HEK293T (cell line): ENCODE data around the gene SLC35F3.

Source experiments
- CTCF ChIA-PET: fragments of 350-600 bp; formaldehyde crosslinking; extraction: SDS; loops from one replicate; lab custom pipeline; 2021; ENCODE audit warnings: antibody characterized with exemption, inconsistent platforms; lab: Yijun Ruan, JAX
- POLR2A ChIA-PET: fragments of 350-600 bp; formaldehyde crosslinking; extraction: SDS; loops from one replicate; lab custom pipeline; 2020; ENCODE audit warnings: antibody characterized with exemption, inconsistent platforms; lab: Yijun Ruan, JAX
- DNase-seq: peaks from one replicate; pipeline ENCODE4 v3.0.0; 2012; ENCODE audit warnings: mixed read lengths; ENCODE audit errors: extremely low spot score
- ARNT ChIP-seq: fragments of 450-650 bp; IDR thresholded peaks from 2 replicates; pipeline ENCODE4 v1.6.1; 2017; ENCODE audit warnings: mild to moderate bottlenecking
- BHLHE40 ChIP-seq: fragments of 450-650 bp; IDR thresholded peaks from 2 replicates; pipeline ENCODE4 v1.6.1; 2016; ENCODE audit warnings: mild to moderate bottlenecking, moderate library complexity, borderline replicate concordance
- CTBP1 ChIP-seq: fragments of 450-650 bp; IDR thresholded peaks from 2 replicates; pipeline ENCODE4 v1.6.1; 2016; ENCODE audit warnings: borderline replicate concordance
- ELF4 ChIP-seq: fragments of 450-650 bp; IDR thresholded peaks from 2 replicates; pipeline ENCODE4 v1.6.1; 2017; ENCODE audit warnings: antibody characterized with exemption
- FOXA1 ChIP-seq: fragments of 450-650 bp; IDR thresholded peaks from 2 replicates; pipeline ENCODE4 v1.6.1; 2016; ENCODE audit warnings: mild to moderate bottlenecking
- FOXK2 ChIP-seq: fragments of 450-650 bp; IDR thresholded peaks from 2 replicates; pipeline ENCODE4 v1.6.1; 2016; ENCODE audit warnings: mild to moderate bottlenecking
- FOXM1 ChIP-seq: fragments of 450-650 bp; IDR thresholded peaks from 2 replicates; pipeline ENCODE4 v1.6.1; 2017; ENCODE audit warnings: mild to moderate bottlenecking, borderline replicate concordance
- HDGF ChIP-seq: fragments of 450-650 bp; IDR thresholded peaks from 2 replicates; pipeline ENCODE4 v1.6.1; 2017; ENCODE audit warnings: antibody characterized with exemption, borderline replicate concordance
- L3MBTL2 ChIP-seq: fragments of 450-650 bp; conservative IDR thresholded peaks from 2 replicates; pipeline ENCODE4 v1.6.1; 2016; ENCODE audit warnings: mild to moderate bottlenecking
- LEF1 ChIP-seq: fragments of 450-650 bp; IDR thresholded peaks from 2 replicates; pipeline ENCODE4 v1.6.1; 2017; ENCODE audit warnings: mild to moderate bottlenecking, borderline replicate concordance
- NFRKB ChIP-seq: fragments of 450-650 bp; IDR thresholded peaks from 2 replicates; pipeline ENCODE4 v1.6.1; 2016; ENCODE audit warnings: mild to moderate bottlenecking, moderate library complexity
- SP1 ChIP-seq: fragments of 450-650 bp; IDR thresholded peaks from 2 replicates; pipeline ENCODE4 v1.6.1; 2017
- SUZ12 ChIP-seq: fragments of 450-650 bp; IDR thresholded peaks from 2 replicates; pipeline ENCODE4 v1.6.1; 2016; ENCODE audit warnings: mild to moderate bottlenecking
- TARDBP ChIP-seq: fragments of 450-650 bp; IDR thresholded peaks from 2 replicates; pipeline ENCODE4 v1.6.1; 2016
- ZNF384 ChIP-seq: fragments of 450-650 bp; IDR thresholded peaks from 2 replicates; pipeline ENCODE4 v1.6.1; 2016
- TF ChIP-seq, protein P1 (sequence below): fragments of 450-650 bp; IDR thresholded peaks from 2 replicates; pipeline ENCODE4 v1.6.1; 2016

The SLC35F3 gene

DNA sequence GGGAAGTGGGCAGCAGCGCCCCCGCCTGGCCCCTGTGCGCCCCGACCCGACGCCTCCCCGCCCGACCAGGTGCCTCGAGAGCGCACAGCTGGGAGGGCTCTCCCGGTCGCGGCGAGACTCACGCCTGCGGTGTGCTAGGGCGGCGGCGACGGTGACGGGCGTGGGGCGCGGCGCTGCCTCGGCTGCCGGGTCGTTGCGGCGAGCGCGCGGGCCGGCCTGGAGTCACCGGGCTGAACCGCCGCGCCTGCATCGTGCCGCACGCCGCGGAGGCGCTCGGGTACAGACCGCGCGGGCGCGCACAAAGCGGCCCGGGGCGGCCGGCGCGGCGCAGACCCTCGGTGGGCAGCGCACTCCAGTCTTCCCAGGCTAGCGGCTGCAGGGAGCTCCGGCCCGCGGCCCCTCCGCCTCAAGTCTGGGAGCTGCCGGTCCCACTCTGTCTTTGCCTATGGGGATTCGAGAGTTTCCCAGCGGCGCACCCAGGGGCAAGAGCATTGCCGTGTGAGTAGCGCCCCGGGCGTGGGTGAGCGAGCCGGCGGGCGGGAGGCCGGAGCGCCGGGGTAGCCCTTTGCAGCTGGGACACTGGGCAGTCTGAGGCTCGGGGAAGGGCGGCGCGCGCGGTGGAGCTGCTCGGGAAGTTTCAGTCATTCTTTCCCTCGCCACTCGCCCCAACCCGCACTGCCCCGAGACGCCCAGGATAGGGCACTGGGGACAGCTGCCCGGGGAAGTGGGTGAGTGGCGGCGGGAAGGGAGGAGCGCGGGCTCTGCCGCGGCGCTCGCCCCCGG, at the start of gene SLC35F3:
SLC35F3 (plus strand) TSS at position 44 of the 783 bp plus-strand sequence.
- DNase-seq: peak; percentile 90
- no peak for TF ChIP-seq BHLHE40
- no peak for TF ChIP-seq ZNF384
- peak; percentile 53; the same call in 1 of the 2 replicates for TF ChIP-seq FOXM1
- TF ChIP-seq ARNT: peak; percentile 38; the same call in 1 of the 2 replicates
- TF ChIP-seq HDGF: no peak
- TF ChIP-seq TARDBP: no peak
- no peak for TF ChIP-seq NFRKB
- no peak for TF ChIP-seq CTBP1
- 0 out of 2 replicates have a peak, but pooled peaks have one; percentile 47 for TF ChIP-seq LEF1
- TF ChIP-seq FOXK2: no peak
- POLR2A ChIA-PET: no interaction called here
- CTCF ChIA-PET: interaction anchor here (0.6 to 1.5 kb wide), 7 partner anchors 9 to 1895 kb away, joined by 3 to 6 read pairs (median 4); no protein-coding TSS in a partner anchor

DNA sequence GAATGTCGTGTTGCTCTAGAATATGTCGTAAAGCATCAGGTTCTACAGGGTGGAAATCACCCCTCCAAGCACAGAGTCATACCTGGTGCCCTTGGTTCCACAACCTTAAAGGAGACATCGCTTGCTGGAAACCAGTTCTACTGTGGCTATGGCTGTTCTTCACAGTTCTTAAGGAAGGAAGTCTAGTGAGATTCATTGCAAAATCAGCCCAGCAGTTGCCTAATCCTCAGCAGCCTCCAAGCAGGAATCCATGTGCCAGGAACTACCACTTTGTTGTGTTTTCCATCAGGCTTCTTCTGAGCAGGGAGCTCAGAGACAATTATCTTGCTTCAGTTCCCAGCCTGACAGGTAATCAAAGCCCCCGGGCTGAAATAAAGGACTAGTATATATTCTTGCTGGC, 45.0 kb upstream of the SLC35F3 start:
- ChIA-PET POLR2A (no interaction called here), CTCF (no interaction called here)
- TF ChIP-seq, protein P1, sequence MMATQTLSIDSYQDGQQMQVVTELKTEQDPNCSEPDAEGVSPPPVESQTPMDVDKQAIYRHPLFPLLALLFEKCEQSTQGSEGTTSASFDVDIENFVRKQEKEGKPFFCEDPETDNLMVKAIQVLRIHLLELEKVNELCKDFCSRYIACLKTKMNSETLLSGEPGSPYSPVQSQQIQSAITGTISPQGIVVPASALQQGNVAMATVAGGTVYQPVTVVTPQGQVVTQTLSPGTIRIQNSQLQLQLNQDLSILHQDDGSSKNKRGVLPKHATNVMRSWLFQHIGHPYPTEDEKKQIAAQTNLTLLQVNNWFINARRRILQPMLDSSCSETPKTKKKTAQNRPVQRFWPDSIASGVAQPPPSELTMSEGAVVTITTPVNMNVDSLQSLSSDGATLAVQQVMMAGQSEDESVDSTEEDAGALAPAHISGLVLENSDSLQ: no peak
- TF ChIP-seq LEF1: no peak
- DNase-seq: no peak

DNA sequence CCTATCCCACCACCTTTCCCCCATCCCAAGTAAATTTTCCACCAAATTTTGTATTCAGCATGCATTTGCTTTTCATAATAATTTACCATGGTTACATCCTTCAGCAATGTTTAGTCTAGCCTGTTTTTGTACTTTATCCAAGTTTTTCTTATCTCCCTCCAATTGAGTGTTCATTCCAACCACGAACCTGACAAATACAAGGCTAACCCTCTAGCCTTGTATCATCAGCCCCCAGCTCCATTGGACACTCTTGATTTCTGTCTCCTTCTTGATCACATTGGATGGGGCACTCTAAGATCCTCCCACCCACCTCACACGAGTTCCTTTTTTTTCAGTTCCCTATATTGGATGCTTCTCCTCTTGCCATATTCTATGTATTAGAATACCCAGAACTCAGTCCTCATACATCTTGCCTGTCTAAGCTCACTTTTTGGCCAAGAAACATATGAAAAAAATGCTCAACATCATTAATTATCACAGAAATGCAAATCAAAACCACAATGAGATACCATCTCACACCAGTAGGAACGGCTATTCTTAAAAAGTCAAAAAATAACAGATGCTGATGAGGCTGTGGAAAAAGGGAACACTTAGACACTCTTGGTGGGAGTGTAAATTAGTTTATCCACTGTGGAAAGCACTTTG, 40.5 kb upstream of the SLC35F3 start:
- TF ChIP-seq TARDBP: no peak
- TF ChIP-seq FOXK2: no peak
- TF ChIP-seq SUZ12: no peak
- TF ChIP-seq CTBP1: no peak
- TF ChIP-seq LEF1: no peak
- no peak for TF ChIP-seq SP1
- TF ChIP-seq L3MBTL2: no peak
- no peak for TF ChIP-seq HDGF
- no peak for TF ChIP-seq FOXM1
- TF ChIP-seq ELF4: no peak
- TF ChIP-seq, protein P1: no peak
- TF ChIP-seq BHLHE40: no peak
- TF ChIP-seq ARNT: no peak
- TF ChIP-seq NFRKB: no peak
- no peak for TF ChIP-seq ZNF384
- TF ChIP-seq FOXA1: no peak
- POLR2A ChIA-PET: no interaction called here
- CTCF ChIA-PET: no interaction called here
- no peak for DNase-seq

DNA sequence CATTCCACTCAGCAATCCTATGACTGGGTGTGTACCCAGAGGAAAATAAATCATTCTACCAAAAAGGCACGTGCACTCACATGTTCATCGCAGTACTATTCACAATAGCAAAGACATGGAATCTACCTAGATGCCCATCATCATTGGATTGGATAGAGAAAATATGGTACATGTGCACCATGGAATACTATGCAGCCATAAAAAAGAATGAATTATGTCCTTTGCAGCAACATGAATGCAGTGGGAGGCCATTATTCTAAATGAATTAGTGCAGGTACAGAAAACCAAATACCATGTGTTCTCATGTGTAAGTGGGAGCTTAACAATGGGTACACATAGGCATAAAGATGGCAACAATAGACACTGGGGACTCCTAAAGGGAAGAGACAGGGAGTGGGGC, 39.9 kb upstream of the SLC35F3 start:
- POLR2A ChIA-PET: no interaction called here
- TF ChIP-seq ELF4 (no peak), LEF1 (no peak), TARDBP (no peak)
- DNase-seq: no peak
- CTCF ChIA-PET: no interaction called here

DNA sequence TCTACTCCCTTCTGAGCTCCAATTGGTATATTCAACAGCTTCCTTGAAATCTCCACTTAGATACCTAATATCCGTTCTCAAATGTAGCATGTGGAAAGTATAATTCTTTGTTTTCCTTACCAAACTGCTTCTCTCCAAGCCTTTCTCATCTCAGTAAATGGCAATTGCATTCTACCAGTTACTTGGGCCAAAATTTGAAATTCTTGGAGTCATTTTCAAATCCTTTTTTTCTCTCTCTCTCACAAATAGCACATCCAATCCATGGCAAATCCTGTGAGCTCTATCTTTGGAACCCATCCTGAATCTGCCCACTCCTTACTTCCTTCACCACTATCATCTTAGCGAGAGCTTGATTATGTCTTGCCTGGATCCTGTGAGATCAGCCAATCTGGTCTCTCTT, 39.3 kb upstream of the SLC35F3 start:
- POLR2A ChIA-PET: no interaction called here
- DNase-seq: no peak
- CTCF ChIA-PET: no interaction called here
- TF ChIP-seq, protein P1: no peak
- TF ChIP-seq CTBP1 (no peak), ZNF384 (no peak), ELF4 (no peak), BHLHE40 (no peak), NFRKB (no peak), FOXK2 (no peak), ARNT (no peak), SUZ12 (no peak), LEF1 (no peak), HDGF (no peak), TARDBP (no peak), SP1 (no peak), FOXM1 (no peak), FOXA1 (no peak), L3MBTL2 (no peak)

DNA sequence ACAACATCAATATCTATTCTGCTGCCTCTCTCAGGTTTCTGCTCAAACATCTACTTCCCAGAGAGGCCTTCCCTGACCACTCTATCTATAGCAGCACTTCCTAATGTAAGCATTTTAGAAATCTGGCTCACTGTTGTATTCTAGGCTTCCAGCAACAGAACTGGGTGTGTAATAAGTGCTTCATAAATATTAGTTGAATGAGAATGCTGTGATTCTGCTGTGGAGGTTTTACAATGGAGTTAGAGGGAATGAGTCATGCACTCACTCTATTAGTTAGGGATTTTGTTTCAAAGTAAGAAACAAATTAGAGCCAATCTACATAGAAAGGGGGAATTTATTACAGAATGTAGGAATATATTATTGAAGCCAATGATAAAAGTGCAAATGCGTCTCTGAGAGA, 38.6 kb upstream of the SLC35F3 start:
- ChIA-PET POLR2A (no interaction called here), CTCF (no interaction called here)
- TF ChIP-seq SP1: no peak
- no peak for TF ChIP-seq NFRKB
- TF ChIP-seq FOXK2: no peak
- no peak for TF ChIP-seq HDGF
- DNase-seq: no peak
